HG03575 (cell line): ENCODE data around the gene CEACAM4.
"Not testable (repeated sequence)": the region's sequence is repeated elsewhere in the genome, so short reads cannot be mapped to it uniquely, and the experiment has no call there.

Source experiments
- ATAC-seq: cut with Tn5 transposase; IDR thresholded peaks from one replicate; pipeline ENCODE4 v1.9.1; 2021; ENCODE audit not compliant: unreplicated experiment, insufficient number of reproducible peaks, low FRiP score; ENCODE audit errors: extremely low read depth

Gene CEACAM4

DNA sequence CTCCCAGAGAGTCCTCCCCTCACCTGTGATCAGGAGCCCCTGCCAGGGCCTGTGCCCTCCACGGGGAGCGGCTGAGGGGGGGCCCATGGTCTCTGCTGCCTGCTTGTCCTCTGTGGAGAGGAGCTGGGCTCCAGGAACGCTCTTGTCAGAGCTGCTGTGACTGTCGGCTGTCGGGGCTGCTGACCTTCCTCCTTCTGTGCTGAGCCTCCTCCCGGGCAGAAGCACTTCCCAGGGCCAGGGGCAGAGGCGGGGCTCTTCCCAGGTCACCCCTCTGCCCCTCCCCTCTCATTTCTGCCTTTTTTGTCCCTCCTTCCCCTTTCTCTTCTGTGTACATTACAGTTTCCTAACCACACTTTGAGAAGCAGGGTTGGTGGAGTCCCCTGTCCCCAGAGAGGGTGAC lies at the start of gene CEACAM4:
TSS of gene CEACAM4 (minus strand) at position 198 of the 400 bp plus-strand sequence. CDS start at position 87, 111 bp downstream.
- no peak for ATAC-seq

DNA sequence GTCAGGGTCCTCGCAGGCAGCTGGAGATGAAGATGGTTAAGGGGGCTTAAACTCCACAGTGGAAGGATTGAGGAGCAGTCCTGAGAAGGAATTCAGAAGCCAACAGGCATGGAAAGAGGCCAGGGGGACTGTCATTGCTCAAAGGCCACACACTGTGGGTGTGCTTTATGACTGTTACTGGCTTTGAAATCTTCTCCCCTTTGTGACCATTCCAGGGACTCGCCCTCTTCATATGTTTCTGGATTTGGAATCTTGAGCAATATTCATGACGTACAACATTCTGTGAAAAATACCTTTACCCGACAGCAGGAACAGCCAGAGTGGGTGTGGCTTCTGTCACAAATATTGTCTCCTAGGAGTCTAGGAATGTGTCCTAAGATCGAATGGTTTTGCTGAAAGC lies 44.6 kb upstream of the CEACAM4 start:
- no peak for ATAC-seq

DNA sequence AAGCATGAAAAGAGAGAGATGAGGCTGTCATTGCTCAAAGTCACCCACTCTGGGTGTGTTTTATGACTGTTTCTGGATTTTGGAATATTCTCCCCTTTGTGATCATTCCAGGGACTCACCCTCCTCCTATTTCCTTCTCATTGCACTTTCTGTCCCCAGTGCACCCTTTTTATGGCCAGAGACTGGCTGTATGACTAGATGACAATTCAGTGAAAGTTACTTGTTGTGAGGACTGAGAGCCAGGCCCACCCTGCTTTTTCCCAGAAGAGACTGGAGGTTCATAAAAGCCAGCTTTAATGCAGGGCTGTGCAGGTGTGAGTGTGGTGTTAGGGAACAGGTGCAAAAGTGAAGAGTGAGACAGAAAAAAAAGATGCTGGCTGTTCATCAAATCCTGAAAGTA lies 43.9 kb upstream of the CEACAM4 start:
- ATAC-seq, result no peak

DNA sequence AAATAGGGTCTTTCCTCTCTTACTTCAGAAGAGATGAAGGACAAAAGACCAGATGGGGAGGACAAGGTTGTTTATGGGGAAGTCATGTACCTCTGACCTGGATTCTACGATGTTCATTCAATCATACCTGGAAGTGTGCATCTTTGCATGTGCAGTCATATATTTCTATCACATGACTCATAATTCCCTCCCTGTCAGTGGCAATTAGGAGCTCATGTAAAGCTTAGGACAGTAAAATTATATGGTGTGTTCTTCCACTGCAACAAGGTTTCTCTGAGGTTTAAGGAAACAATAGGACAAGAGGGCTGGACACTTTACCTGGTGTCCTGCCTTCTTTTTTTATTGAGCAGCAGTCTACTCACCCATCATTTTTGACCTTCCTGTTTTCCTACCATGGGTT lies 41.4 kb upstream of the CEACAM4 start:
- ATAC-seq, result no peak

DNA sequence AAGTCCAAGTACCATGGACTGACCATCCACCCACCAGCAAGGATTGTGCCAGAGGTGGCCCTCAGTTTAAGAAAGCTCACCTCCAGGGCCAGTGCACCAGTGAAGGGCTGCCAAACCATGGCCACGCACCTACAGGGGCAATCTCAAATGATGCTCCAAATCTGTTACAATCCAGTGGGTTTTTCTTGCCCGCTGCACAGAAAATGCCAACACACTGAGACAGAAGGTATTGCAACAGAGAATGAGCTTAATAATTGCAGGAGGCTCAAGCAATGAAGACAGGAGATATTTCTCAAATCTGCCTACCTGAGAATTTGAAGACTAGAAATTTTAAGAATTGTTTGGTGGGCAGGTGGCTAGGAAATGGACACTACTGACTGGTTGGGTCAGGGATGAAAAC lies 39.2 kb upstream of the CEACAM4 start:
- ATAC-seq, result no peak

DNA sequence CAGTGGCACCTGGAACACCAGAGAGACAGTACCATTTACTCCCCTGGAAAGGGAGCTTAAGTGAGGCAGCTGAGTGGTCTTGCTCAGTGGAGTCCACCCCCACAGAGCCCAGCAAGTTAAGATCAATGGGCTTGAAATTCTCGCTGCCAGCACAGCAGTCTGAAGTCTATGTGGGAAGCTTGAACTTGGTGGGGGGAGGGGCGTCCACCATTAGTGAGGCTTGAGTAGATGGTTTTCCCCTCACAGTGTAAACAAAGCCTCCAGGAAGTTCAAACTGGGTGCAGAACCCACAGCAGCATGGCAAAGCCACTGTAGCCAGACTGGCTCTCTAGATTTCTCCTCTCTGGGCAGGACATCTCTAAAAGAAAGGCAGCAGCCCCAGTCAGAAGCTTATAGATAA lies 30.3 kb upstream of the CEACAM4 start:
- no peak for ATAC-seq

DNA sequence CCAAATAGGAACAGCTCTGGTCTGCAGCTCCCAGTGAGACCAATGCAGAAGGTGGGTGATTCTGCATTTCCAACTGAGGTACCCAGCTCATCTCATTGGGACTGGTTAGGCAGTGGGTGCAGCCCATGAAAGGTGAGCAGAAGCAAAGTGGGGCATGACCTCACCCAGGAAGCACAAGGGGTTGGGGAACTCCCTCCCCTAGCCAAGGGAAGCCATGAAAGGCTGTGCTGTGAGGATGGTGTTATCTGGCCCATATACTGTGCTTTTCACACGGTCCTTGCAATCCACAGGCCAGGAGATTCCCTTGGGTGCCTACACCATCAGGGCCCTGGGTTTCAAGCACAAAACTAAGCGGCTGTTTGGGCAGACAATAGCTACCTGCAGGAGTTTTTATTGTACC lies 29.9 kb upstream of the CEACAM4 start:
- ATAC-seq, result not testable (repeated sequence)

DNA sequence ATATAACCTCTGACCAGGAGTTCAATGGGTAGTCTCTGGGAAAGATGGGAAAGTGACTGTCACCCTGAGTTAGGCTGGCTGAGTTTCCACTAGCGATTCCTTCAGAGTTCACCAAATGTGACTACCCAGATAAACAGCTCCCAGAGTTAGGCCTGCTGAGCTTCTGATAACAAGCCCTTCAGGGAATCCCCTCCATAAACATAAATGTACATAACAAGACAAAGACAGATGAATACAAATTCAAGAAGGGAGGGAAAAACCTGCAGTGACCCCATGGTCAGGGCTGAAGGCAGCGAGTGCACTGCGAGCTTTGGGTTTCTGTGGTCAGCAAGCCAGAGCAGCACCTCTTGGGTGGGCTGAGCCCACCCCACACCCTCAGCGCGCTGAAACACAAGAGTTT lies 25.4 kb upstream of the CEACAM4 start:
- no peak for ATAC-seq

DNA sequence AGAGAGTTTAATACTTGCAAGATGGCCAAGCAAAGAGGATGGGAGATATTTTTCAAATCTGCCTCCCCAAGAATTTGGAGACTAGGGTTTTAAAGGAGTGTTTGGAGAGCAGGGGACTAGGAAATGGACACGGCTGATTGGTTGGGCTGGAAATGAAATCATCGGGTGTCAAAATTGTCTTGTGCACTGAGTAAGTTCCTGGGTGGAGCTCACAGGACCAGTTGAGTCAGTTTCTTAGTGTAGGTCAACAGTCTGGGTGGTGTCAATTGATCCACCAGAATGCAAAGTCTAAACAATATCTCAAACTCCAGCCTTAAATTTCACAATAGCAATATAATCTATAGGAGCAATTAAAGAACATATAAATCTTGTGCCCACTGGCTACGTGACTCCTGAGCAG lies 23.0 kb upstream of the CEACAM4 start:
- ATAC-seq, result no peak

DNA sequence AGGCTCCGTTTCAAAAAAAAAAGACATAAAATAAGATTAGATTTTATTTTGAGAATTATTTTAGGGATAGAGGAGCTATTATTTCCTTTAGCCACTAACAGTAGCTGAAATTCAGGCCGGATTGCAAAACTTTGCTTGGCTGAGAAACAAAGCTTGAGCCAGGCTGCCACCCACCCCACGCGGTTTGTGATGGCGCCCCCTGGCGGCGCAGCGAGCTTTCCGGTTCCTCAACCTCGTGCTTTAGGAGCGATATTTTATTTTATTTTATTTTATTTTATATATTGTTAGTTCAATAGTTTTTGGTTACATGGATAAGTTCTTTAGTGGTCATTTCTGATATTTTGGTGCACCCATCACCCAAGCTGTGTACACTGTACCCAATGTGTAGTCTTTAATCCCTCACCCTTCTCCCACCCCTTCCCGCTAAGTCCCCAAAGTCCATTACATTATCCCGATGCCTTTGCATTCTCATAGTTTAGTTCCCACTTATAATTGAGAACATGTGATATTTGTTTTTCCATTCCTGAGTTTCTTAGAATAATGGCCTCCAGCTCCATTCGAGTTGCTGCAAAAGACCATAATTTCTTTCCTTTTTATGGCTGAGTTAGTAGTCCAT lies 19.8 kb upstream of the CEACAM4 start:
- ATAC-seq, result no peak

DNA sequence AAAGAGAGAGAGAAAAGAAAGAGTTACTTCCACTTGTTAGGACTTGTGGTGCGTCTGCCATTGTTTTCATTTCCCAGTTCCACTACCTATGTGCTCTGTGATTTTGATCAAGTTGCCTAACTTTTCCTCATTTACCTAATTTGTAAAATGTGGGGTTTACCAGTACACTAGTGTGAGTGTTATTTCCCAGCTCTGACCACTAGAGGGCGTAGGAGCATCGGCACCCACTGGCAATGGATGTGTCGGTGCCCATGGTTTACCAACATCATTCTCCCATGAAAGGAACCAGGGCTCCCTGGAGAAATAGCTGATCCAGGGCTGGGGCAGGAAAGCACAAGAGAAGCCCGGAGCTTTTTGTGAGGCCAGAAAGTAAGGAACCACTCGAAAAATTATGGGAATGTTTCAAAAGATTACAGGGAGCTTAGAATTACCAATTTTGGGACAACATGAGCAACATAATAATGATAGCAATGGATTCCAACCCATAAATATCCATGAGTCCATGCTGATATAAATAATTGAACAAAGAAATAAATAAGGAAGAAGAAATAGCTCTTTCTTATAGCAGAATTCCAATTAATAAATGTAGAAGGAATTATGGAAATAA lies 15.1 kb upstream of the CEACAM4 start:
- ATAC-seq, result no peak

DNA sequence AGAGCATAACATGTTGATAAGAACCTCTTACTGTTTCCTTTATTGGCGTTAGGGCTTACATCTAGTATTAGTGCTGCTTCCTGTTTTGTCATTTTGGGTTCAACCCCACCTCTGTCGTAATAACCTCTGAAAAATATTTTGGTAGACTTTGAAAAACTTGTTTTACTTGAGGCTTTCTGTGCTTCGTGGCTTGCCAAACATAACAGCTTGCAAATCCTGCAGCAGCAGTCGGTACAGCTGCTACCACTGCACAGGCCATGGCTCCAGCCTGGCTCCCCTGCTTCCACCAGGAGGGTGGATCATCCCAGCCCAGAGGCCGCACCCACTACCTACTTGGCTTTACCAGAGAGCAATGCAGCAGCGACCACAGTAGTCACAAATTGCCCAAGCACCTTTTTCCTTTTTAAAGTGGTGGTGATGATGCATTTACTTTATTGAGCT lies 11.8 kb upstream of the CEACAM4 start:
- ATAC-seq, result no peak

DNA sequence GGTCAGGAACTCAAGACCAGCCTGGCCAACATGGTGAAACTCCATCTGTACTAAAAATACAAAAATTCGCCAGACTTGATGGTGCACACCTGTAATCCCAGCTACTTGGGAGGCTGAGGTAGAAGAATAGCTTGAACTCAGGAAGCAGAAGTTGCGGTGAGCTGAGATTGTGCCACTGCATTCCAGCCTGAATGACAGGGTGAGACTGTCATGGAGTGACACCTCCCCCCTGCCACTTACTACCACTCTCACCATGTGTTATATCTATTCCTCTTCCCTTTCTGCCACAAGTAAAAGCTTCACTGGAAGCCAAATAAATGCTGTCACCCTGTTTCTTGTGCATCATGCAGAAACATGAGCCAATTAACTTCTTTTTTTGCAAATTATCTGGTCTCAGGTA lies 10.6 kb upstream of the CEACAM4 start:
- no peak for ATAC-seq

DNA sequence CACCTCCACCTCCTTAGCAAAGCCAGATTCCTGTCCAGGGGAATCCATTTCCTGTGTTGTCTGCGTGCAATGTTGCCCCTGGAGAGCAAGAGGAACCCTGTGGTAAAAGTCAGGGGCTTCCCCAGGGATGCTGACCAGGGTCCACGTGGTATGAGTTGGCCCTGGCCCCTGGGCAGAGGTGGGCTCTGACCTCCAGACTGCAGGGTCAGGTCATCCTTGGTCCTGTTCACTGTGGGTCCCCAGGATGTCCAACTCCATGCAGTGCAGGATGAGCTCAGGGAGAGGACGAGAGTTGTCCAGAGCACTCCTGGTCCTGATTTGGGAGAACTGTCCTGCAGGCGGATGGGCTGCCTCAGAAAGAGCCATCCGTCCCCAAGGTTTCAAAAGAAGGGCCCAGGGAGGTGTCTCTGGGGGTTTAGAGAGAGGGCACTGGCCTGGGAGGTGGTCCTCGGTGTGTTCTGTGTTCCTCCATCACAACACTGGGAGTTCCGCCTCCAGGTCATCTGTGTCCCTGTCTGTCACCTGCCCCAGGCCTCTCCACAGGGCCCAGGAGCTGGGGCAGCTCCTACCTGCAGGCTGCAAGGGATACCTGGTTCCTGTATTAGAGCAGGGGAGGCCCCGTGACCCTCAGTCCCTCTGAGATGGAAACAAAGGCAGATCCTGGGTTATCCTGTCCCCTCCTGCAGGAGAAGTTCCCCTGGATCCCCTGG lies 1.2 kb upstream of the CEACAM4 start:
- no peak for ATAC-seq

DNA sequence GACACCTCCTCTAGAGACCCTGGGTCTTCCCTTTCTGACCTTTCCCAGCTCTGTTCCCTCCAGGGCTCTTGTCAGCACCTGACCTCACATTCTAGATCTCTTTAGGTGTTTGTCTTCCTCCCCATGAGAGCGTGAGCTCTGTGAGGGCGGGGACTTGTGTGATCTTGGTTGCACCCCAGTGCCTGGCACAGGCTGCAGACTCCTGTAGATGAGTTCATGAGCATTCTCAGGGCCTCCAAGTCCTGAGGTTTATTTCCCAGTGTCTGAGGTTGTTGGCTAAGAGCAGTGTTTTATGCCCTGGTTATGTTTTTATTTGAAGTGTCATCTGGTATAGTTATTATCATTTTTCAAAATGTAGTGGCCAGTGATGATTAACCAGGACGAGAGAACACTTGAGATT lies 596 bp downstream of the CEACAM4 start:
- no peak for ATAC-seq

DNA sequence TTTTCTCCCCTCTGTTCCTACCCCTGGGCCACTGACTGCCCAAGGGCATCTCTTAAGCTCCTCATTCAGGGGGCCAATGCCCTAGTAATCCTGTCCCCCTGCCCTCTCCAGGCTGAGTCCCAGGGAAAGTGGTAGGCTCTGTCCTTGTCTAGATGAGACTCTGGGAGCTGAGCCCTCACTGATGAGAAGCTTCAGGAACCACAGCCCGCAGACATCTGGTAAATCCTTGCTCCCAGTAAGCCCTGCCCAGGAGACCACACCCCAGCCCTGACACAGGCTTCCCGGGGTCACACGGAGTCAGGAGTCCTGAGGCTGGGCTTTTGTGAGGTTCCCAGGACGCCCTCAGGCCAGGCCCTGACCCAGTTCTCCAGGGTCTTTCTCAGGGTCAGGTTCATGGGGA lies 1.9 kb downstream of the CEACAM4 start:
- ATAC-seq, result no peak

DNA sequence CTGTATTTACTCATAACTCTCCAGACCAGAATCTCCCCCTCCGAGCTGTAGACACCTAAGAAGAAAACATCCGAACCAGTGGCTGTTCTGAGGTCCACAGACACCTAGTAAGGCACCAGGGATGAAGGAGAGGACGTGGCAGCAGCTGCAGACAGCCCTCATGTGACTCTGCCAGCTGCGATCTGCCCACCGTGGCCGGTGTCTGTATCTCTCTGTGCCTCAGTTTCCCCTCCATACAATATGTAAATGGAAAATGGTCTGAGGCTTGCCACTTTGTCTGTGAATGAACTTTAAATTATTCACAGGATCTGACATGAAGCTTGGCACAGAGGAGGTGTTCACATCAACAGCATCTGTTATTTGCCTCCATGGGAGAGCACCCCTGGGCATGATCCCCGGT lies 2.4 kb downstream of the CEACAM4 start:
- ATAC-seq, result no peak

DNA sequence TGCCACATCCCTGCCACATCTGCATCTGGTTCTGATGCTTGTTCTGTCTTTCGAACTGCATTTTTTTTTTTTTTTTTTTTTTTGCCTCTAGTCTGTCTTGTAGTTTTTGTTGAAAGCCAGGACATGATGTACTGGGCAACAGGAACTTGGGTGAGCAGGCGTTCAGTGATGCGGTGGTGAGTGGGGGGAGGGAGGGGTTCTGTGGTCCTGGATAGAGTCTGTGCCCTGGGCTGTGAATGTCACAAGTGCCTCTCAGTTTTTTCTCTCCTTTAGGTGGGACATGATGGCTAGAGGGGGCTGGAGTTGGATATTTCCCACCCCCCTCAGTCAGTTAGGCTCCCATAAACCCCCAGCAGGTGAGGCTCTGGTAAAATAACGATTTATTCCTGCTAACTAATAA lies 3.5 kb downstream of the CEACAM4 start:
- no peak for ATAC-seq

DNA sequence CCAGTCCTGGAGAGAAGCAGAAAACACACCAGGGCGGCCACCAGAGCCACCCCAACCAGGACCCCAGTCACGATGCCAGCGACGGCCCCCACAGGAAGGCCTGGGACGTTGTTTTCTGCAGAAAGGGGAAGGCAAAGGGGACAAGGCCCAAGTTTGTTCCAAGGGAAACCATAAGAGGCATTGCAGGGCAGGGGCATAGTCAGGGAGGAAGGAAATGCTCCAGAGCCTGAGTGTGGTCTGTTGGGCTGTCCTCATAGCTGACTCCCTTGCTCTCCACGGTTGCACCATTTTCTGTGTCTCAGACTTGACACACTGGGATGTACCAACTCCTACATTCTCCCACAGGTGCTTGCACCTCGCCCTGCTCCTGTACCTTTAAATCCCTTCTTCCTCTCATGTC lies 5.2 kb downstream of the CEACAM4 start:
- ATAC-seq, result no peak

DNA sequence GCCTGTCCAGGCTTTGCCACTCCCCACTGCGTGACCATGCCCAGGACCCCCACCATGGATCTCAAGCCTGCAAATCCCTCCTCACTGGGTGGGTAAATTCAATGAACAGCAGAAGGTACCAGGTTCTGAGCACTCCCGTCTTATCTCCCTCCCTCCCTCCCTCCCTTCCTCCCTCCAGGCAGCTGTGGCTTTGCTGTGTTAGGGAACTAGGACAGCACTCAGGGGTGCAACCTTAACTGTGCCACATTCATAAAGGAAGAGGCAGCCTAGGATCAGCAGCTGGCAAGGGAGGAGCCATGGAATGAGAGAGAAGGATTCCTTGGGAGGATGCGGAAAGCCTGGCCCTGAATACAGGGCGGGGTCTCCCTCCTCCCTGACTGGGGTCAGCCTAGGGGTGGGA lies 5.6 kb downstream of the CEACAM4 start:
- ATAC-seq, result no peak
